Left ventricle myocardium inferior (tissue), 1 donor: ENCODE results near the gene MBNL2. TPM values are rescaled to one million over a fixed set of nuclear protein-coding genes. Genes with fewer than 3 reads are reported as not detected.
A peak's percentile ranks its signal among the peaks of the same experiment; 100 is the strongest.

Experiments
- DNase-seq: peaks from one replicate; pipeline ENCODE4 v3.0.0-alpha.2; 2020
- H3K27ac ChIP-seq: fragments of 200-600 bp; replicated peaks from 2 replicates; pipeline ENCODE4 v1.8.0; 2021
- H3K27me3 ChIP-seq: fragments of 200-600 bp; 2 replicates; pipeline ENCODE4 v1.8.0; 2021; ENCODE audit warnings: low read depth
- H3K36me3 ChIP-seq: fragments of 200-600 bp; 2 replicates; pipeline ENCODE4 v1.8.0; 2021
- H3K4me1 ChIP-seq: fragments of 200-600 bp; 2 replicates; pipeline ENCODE4 v1.8.0; 2021
- H3K4me3 ChIP-seq: fragments of 200-600 bp; 2 replicates; pipeline ENCODE4 v1.8.0; 2021; ENCODE audit warnings: mild to moderate bottlenecking, moderate library complexity
- H3K9me3 ChIP-seq: fragments of 200-600 bp; replicated peaks from 2 replicates; pipeline ENCODE4 v1.8.0; 2021
- intact Hi-C: fragments of 100-400 bp; cut with micrococcal nuclease; formaldehyde crosslinking; loops from one replicate; pipeline ENCODE4 v1.11.0; 2022
- total RNA-seq: library from RNA; stranded (reverse); fragmentation: NEBNext Ultra II Directional; extraction: Animal tissue kit (Norgen Biotek cat#: 25700); gene quantifications from one replicate; pipeline ENCODE4 v1.2.1, GENCODE V29; 2021
- TF ChIP-seq, protein P1 (sequence below): fragments of 200-600 bp; IDR thresholded peaks from 2 replicates; pipeline ENCODE4 v1.8.0; 2021; ENCODE audit warnings: antibody characterized with exemption, mild to moderate bottlenecking, borderline replicate concordance
- donor health status: DM: no; HTN: yes; CAD: no; lungs with severe emphysema.

The MBNL2 gene
- total RNA-seq, 1 donor from 2014 or later, result 76.5 TPM

DNA sequence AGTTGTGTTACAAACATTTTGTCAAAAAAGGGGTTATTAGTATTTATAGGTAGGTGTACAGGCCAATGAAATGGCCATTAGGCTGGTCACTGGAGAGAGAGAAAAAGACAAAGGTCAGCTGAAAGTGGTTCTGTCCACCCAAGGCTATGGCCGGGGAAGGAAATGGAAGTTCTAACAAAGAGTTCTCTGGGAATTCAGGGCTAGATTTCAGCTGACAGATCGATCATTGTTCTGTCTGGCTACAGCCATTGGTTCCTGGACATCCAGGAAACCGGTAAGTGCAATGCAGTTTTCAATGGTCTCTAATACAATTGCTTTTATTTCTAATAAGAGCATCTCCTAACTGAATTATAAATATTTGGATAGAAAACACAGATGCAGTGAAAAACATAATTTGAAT is 42.5 kb downstream of the MBNL2 start:
- TF ChIP-seq, protein P1, sequence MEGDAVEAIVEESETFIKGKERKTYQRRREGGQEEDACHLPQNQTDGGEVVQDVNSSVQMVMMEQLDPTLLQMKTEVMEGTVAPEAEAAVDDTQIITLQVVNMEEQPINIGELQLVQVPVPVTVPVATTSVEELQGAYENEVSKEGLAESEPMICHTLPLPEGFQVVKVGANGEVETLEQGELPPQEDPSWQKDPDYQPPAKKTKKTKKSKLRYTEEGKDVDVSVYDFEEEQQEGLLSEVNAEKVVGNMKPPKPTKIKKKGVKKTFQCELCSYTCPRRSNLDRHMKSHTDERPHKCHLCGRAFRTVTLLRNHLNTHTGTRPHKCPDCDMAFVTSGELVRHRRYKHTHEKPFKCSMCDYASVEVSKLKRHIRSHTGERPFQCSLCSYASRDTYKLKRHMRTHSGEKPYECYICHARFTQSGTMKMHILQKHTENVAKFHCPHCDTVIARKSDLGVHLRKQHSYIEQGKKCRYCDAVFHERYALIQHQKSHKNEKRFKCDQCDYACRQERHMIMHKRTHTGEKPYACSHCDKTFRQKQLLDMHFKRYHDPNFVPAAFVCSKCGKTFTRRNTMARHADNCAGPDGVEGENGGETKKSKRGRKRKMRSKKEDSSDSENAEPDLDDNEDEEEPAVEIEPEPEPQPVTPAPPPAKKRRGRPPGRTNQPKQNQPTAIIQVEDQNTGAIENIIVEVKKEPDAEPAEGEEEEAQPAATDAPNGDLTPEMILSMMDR, result no peak
- Histone ChIP-seq H3K4me1 (peaks cover 100% of the 10 kb centered on the region), H3K27ac (no peak overlapping the region), H3K4me3 (no peak overlapping the region), H3K9me3 (no peaks in the 10 kb centered on the region), H3K36me3 (peaks cover 2% of the 10 kb centered on the region), H3K27me3 (no peaks in the 10 kb centered on the region)
- intact Hi-C loops, result no loop called here
- DNase-seq, result no peak

DNA sequence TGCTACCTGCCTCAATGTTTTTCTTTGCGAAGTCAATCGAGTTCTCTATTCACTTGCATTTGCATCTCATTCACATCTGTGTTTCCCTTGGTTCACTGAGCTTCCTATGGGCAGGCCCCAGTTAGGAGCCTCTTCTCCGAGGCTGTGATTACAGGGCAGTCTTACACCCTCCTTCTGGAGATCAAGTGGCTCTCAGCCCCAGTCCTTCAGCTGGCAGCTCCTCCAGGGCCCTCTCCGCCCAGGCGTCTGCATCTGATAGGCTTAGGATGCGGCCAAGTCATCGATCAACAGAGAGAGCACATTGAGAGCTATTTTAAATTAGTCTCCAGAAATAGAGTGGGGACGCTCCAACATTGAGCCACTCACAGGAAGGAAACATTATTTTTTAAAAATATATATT is 44.2 kb downstream of the MBNL2 start:
- TF ChIP-seq, protein P1, result no peak
- no peak for DNase-seq
- Histone ChIP-seq H3K27me3 (no peaks in the 10 kb centered on the region), H3K4me3 (peak overlapping the region; percentile 8), H3K4me1 (peaks cover 99% of the 10 kb centered on the region), H3K36me3 (peaks cover 2% of the 10 kb centered on the region), H3K9me3 (no peaks in the 10 kb centered on the region), H3K27ac (peak overlapping the region; percentile 58)
- intact Hi-C loops, result no loop called here

DNA sequence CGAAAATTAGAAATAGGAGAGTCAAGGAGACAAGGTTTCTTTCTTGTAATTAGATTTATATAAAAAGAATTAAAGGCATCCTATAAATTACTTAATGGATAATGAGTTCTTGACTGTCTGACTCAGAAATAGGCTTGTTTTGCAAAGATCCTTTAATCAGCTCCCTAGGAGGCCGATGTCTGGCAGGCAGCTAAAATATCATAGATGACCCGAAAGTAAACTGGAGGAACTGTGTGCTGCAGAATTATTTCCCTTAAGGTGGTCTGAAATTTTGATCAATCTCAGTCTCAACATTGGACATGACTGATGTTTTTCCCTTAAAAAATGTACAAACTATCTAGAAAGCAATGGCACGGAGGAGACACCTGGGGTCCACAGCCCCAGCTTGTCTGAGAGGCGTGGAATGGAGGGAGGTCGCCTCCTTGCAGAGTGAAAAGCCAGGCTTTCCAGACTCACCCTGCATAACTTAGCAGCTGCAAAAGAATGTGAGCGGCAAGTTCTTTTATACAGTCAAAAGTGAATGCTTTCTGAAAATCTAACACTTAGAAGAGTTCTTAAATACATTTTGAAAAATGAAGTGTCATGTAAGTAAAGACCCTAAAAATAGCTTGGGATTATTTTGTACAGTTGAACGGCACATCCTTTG is 44.8 kb downstream of the MBNL2 start:
- TF ChIP-seq, protein P1, result no peak
- no peaks in the 10 kb centered on the region for H3K9me3 ChIP-seq
- no peaks in the 10 kb centered on the region for H3K27me3 ChIP-seq
- H3K4me1 ChIP-seq, result peaks cover 99% of the 10 kb centered on the region
- intact Hi-C loops, result no loop called here
- H3K36me3 ChIP-seq, result peaks cover 2% of the 10 kb centered on the region
- H3K27ac ChIP-seq, result peak overlapping the region; percentile 58
- DNase-seq, result no peak
- H3K4me3 ChIP-seq, result peak overlapping the region; percentile 8

DNA sequence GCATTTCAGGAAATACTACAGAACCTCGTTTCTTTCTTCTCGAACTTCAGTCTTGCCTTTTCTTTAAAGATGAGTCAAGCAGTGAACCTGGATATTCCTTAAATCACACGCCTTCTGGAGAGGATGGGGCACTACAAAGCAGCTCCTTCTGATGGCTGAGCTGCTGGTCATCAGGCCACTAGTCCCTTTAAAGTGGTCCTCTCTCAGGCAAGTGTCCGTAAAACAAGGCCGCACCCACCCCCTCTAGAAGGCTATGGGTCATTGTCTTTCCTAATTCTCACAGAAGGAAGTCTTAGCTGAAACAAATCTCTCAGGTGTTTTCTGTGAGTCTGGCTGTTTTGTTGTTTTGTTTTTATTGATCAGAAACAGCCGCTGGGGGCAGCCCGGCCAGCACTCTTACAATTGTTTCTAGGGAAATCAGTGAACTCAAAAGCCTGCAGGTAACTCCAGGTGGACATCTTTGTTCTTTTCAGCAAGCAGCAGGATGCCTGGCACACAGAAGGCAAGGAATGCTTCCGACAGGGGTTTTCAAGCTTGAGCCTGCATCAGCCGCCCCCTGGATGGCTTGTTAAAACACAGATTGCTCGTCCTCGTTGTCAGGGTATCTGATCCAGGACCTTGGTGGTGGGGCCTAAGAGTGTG is 45.4 kb downstream of the MBNL2 start:
- Histone ChIP-seq H3K9me3 (no peaks in the 10 kb centered on the region), H3K4me3 (peak overlapping the region; percentile 8), H3K4me1 (peaks cover 99% of the 10 kb centered on the region), H3K27ac (peak overlapping the region; percentile 58), H3K36me3 (peaks cover 2% of the 10 kb centered on the region), H3K27me3 (no peaks in the 10 kb centered on the region)
- DNase-seq, result no peak
- intact Hi-C loops, result no loop called here
- TF ChIP-seq, protein P1, result no peak

DNA sequence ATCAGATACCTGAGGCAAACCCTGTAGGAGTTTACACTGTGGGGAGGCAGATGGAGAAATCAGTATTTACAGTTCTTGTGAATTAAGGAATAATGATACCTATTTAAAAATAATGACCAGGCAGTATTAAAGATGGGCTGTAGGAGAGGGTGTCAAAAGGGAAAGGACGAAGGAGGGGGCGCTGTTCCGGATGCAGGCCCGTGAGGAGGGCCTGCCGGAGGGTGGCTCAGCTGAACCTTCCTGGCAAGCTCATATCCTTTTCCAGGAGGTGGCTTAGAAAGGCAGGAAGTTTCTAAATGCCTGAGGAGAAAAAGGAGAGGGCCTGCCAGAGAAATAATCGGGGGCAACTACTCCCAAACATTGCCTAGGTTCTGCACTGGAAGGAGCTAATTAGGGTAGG is 46.6 kb downstream of the MBNL2 start:
- Histone ChIP-seq H3K9me3 (no peaks in the 10 kb centered on the region), H3K27ac (peak overlapping the region; percentile 58), H3K36me3 (peaks cover 2% of the 10 kb centered on the region), H3K4me3 (no peak overlapping the region), H3K27me3 (no peaks in the 10 kb centered on the region), H3K4me1 (peaks cover 99% of the 10 kb centered on the region)
- TF ChIP-seq, protein P1, result peak; percentile 20
- DNase-seq, result no peak
- intact Hi-C loops, result no loop called here
